ENCODE results near the gene GNAL.
A peak's percentile ranks its signal among the peaks of the same experiment; 100 is the strongest.
"Not testable (repeated sequence)": the region's sequence is repeated elsewhere in the genome, so short reads cannot be mapped to it uniquely, and the experiment has no call there.

The GNAL gene

DNA sequence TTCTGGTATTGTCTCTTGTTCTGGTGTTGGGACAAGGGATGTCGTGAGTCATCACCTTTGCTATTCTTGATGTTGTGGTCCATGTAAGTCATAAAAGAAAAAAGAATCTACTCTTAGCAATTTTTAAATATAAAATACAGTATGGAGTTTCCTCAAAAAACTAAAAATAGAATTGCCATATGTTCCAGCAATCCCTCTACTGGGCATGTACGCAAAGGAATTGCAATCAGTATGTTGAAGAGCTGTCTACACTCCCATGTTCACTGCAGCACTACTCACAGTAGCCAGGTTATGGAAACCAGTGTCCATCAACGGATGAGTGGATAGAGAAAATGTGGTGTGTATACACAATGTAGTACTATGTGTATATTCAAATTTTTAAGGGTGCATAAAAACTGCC is 10.9 kb upstream of the GNAL start:
- TF ChIP-seq, protein P1, sequence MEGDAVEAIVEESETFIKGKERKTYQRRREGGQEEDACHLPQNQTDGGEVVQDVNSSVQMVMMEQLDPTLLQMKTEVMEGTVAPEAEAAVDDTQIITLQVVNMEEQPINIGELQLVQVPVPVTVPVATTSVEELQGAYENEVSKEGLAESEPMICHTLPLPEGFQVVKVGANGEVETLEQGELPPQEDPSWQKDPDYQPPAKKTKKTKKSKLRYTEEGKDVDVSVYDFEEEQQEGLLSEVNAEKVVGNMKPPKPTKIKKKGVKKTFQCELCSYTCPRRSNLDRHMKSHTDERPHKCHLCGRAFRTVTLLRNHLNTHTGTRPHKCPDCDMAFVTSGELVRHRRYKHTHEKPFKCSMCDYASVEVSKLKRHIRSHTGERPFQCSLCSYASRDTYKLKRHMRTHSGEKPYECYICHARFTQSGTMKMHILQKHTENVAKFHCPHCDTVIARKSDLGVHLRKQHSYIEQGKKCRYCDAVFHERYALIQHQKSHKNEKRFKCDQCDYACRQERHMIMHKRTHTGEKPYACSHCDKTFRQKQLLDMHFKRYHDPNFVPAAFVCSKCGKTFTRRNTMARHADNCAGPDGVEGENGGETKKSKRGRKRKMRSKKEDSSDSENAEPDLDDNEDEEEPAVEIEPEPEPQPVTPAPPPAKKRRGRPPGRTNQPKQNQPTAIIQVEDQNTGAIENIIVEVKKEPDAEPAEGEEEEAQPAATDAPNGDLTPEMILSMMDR (IDR thresholded peaks at IDR 0.05; ENCODE audit: low read depth, low read length, poor library complexity, severe bottlenecking), result no peak
- TF ChIP-seq EZH2phosphoT487 (IDR thresholded peaks at IDR 0.05; ENCODE audit: borderline replicate concordance, low read length), result no peak
- H3K27me3 ChIP-seq (ENCODE audit: control insufficient read depth, low read length), result no peaks in the 10 kb centered on the region
- no peaks in the 10 kb centered on the region; the same call in 1 of the 2 replicates for H3K4me1 ChIP-seq (ENCODE audit: control insufficient read depth, low read length)

DNA sequence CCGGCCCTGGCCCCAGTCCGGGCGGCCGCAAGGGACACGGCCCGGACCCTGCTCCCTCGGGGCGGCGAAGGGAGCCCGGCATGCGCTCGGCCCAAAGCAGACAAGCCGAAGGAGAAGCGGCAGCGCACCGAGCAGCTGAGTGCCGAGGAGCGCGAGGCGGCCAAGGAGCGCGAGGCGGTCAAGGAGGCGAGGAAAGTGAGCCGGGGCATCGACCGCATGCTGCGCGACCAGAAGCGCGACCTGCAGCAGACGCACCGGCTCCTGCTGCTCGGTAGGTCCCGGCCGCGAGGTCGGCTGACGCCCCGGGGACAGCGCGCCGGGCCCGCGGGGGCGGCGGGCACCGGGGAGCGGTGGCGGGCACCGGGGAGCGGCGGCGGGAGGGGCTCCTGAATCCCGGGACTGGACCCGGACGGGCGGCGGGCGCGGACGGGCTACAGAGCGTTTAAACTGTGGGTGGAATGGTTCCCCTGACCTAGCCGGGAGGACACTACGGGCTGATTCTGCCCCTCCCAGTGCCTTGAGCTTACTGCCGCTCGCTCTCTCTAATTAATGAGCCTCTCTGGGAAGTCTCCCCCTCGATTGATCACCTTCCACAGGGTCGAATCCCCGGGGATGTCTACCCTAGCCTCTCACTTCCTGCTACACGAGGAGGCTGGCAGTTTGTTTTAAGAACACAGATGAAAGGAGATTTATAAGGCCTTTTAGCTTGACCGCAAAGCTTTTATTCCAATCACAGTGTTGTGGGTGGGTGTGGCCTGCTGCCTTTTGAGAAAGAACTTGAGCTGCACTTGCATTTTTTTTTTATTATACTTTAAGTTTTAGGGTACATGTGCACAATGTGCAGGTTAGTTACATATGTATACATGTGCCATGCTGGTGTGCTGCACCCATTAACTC is 853 bp downstream of the GNAL start:
- peaks cover 3% of the 10 kb centered on the region; the same call in 1 of the 2 replicates for H3F3A ChIP-seq (ENCODE audit: control insufficient read depth, insufficient read depth)
- H3K79me2 ChIP-seq (ENCODE audit: control insufficient read depth, low read length), result peaks cover 38% of the 10 kb centered on the region
- no peaks in the 10 kb centered on the region for H3K27me3 ChIP-seq (ENCODE audit: control insufficient read depth, low read length)
- no peaks in the 10 kb centered on the region for H3K36me3 ChIP-seq (ENCODE audit: control insufficient read depth, low read length)
- H4K20me1 ChIP-seq (ENCODE audit: control insufficient read depth, insufficient read depth, low read depth, low read length), result no peaks in the 10 kb centered on the region
- H3K4me1 ChIP-seq (ENCODE audit: control insufficient read depth, low read length), result peaks cover 42% of the 10 kb centered on the region
- no peaks in the 10 kb centered on the region for H3K9me3 ChIP-seq (ENCODE audit: control insufficient read depth, insufficient read depth, low read length)
- peak overlapping the region; percentile 73 for H3K4me2 ChIP-seq (ENCODE audit: low read length)
- H3K9me2 ChIP-seq (replicated peaks; ENCODE audit: control insufficient read depth, low read length), result no peaks in the 10 kb centered on the region
- H3K4me3 ChIP-seq (ENCODE audit: low read length), result peak overlapping the region; percentile 82
- no peak for TF ChIP-seq EZH2phosphoT487 (IDR thresholded peaks at IDR 0.05; ENCODE audit: borderline replicate concordance, low read length)
- TF ChIP-seq, protein P1 (IDR thresholded peaks at IDR 0.05; ENCODE audit: low read depth, low read length, poor library complexity, severe bottlenecking), result no peak
- peak overlapping the region; percentile 63 for H3K27ac ChIP-seq (ENCODE audit: low read depth, low read length)

More for the DNA sequence above, 10.9 kb upstream of the GNAL start:
- H3K4me2 ChIP-seq (ENCODE audit: low read length), result no peak overlapping the region
- H3K36me3 ChIP-seq (ENCODE audit: control insufficient read depth, low read length), result no peaks in the 10 kb centered on the region
- no peaks in the 10 kb centered on the region for H3K9me3 ChIP-seq (ENCODE audit: control insufficient read depth, insufficient read depth, low read length)
- H3K79me2 ChIP-seq (ENCODE audit: control insufficient read depth, low read length), result no peaks in the 10 kb centered on the region
- no peaks in the 10 kb centered on the region for H3K9me2 ChIP-seq (replicated peaks; ENCODE audit: control insufficient read depth, low read length)
- no peak overlapping the region for H3K27ac ChIP-seq (ENCODE audit: low read depth, low read length)
- H3K4me3 ChIP-seq (ENCODE audit: low read length), result no peak overlapping the region
- no peaks in the 10 kb centered on the region for H4K20me1 ChIP-seq (ENCODE audit: control insufficient read depth, insufficient read depth, low read depth, low read length)
- no peaks in the 10 kb centered on the region for H3F3A ChIP-seq (ENCODE audit: control insufficient read depth, insufficient read depth)

DNA sequence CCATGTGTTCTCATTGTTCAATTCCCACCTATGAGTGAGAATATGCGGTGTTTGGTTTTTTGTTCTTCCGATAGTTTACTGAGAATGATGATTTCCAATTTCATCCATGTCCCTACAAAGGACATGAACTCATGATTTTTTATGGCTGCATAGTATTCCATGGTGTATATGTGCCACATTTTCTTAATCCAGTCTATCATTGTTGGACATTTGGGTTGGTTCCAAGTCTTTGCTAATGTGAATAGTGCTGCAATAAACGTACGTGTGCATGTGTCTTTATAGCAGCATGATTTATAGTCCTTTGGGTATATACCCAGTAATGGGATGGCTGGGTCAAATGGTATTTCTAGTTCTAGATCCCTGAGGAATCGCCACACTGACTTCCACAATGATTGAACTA is 1.6 kb downstream of the GNAL start:
- not testable (repeated sequence) for H3K4me2 ChIP-seq (ENCODE audit: low read length); H3K4me3 ChIP-seq (ENCODE audit: low read length); H4K20me1 ChIP-seq (ENCODE audit: control insufficient read depth, insufficient read depth, low read depth, low read length); H3F3A ChIP-seq (ENCODE audit: control insufficient read depth, insufficient read depth); H3K27me3 ChIP-seq (ENCODE audit: control insufficient read depth, low read length); H3K36me3 ChIP-seq (ENCODE audit: control insufficient read depth, low read length); H3K9me2 ChIP-seq (replicated peaks; ENCODE audit: control insufficient read depth, low read length); H3K27ac ChIP-seq (ENCODE audit: low read depth, low read length); H3K9me3 ChIP-seq (ENCODE audit: control insufficient read depth, insufficient read depth, low read length)
- peaks cover 49% of the 10 kb centered on the region for H3K4me1 ChIP-seq (ENCODE audit: control insufficient read depth, low read length)
- peaks cover 46% of the 10 kb centered on the region for H3K79me2 ChIP-seq (ENCODE audit: control insufficient read depth, low read length)

GRCh38 chr18:11695736-11696135 is 6.7 kb downstream of the GNAL start:
- Histone ChIP-seq H3F3A (ENCODE audit: control insufficient read depth, insufficient read depth) (peaks cover 3% of the 10 kb centered on the region; the same call in 1 of the 2 replicates), H3K4me3 (ENCODE audit: low read length) (no peak overlapping the region), H3K4me1 (ENCODE audit: control insufficient read depth, low read length) (peaks cover 43% of the 10 kb centered on the region), H3K27ac (ENCODE audit: low read depth, low read length) (no peak overlapping the region), H3K36me3 (ENCODE audit: control insufficient read depth, low read length) (no peaks in the 10 kb centered on the region), H3K27me3 (ENCODE audit: control insufficient read depth, low read length) (no peaks in the 10 kb centered on the region), H3K79me2 (ENCODE audit: control insufficient read depth, low read length) (peaks cover 84% of the 10 kb centered on the region), H3K9me2 (replicated peaks; ENCODE audit: control insufficient read depth, low read length) (no peaks in the 10 kb centered on the region), H4K20me1 (ENCODE audit: control insufficient read depth, insufficient read depth, low read depth, low read length) (no peaks in the 10 kb centered on the region), H3K9me3 (ENCODE audit: control insufficient read depth, insufficient read depth, low read length) (no peaks in the 10 kb centered on the region), H3K4me2 (ENCODE audit: low read length) (no peak overlapping the region)
- no peak for TF ChIP-seq EZH2phosphoT487 (IDR thresholded peaks at IDR 0.05; ENCODE audit: borderline replicate concordance, low read length)
- TF ChIP-seq, protein P1 (IDR thresholded peaks at IDR 0.05; ENCODE audit: low read depth, low read length, poor library complexity, severe bottlenecking), result no peak

All from DOHH2 (cell line).